ENCODE results near the gene SLC22A7.

DNA sequence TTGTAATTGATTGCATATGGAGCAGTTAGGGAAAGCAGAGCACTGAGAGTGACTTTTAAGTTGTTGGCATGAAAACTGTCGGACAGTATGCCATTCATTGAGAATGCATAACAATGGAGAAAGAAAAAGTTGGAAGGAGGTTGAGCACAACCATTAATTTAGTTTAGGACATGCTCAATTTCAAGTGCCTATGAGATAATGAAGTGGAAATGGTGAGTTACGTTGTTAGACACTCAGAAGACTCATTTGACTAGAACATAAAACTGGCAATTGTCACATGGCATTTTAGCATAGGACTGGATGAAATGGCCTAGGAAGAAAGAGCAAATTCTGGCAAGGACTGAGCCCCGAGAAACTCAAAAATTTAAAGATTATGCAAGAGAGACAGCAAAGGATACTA lies 49.4 kb downstream of the SLC22A7 start:
- no peak for TF ChIP-seq TAF1 (IDR thresholded peaks at IDR 0.05; ENCODE audit: borderline replicate concordance, low read depth, low read length)
- no peak for TF ChIP-seq POLR2AphosphoS5 (IDR thresholded peaks at IDR 0.05; ENCODE audit: low read depth, low read length)
